Stimulated activated effector memory CD8-positive, alpha-beta T cell treated with anti-CD3 and anti-CD28 coated beads, Interleukin-12 subunit alpha, Interleukin-12 subunit beta, amount 100 ng/mL, for 72 hours (primary cell): ENCODE data around the gene SIX2.

Experiments
- ATAC-seq: fragments of 150-1000 bp; cut with Tn5 transposase; 2 replicates; pipeline ENCODE4 v1.10.0; 2021
- DNase-seq, 2 donors: peaks; one replicate each; pipeline ENCODE4 v3.0.0; 2021 to 2022; ENCODE audit warnings: low spot score in 2 of 2
- H3K27ac Mint-ChIP-seq: one replicate; pipeline ENCODE4 v1.8.0; 2022; ENCODE audit warnings: mild to moderate bottlenecking, mixed read lengths
- H3K36me3 Mint-ChIP-seq: one replicate; pipeline ENCODE4 v1.8.0; 2022; ENCODE audit warnings: mild to moderate bottlenecking, mixed read lengths
- H3K4me1 Mint-ChIP-seq: one replicate; pipeline ENCODE4 v1.8.0; 2022; ENCODE audit warnings: mixed read lengths
- H3K4me3 Mint-ChIP-seq: one replicate; pipeline ENCODE4 v1.8.0; 2022; ENCODE audit warnings: mild to moderate bottlenecking, mixed read lengths
- H3K9me3 Mint-ChIP-seq: one replicate; pipeline ENCODE4 v1.8.0; 2022; ENCODE audit warnings: mixed read lengths

The SIX2 gene

DNA sequence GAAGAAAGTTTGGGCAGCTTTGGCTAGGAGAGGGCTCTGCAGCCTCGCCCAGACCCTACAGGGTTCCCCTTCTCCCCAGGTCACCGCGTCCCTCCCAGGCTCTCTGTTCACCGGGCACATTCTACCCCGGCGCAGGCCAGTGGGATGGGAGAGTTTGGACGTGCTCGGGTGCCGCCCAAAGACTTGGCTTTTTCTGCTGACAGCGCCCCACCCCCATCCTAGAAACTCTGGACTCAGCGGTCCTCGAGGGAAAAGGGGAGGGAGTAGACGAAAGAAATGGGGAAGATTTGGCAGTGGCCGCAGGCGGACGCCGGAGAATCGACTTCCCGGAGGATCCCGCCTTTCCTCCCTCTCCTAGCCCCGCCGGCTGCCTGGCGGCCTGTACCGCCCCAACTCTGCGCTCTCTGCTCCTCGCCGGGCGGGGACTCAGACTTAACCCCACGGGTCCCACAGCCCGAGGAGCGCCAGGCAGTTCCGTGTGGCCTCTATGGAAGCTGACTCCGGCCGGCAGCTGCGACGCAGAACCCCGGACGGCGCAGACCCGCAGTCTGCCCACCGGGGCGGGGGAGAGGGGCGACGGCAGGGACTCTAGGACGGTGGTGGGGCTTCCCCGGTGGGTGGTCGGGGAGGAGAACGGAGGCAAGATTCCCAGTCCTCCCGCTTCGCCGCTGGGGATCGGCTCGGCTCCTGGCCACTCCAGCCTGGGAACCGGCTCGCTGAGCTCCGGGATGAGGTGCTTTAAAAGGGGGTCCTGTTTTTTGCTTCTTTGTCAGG lies 863 bp upstream of the SIX2 start:
- Mint-ChIP-seq H3K4me1 (peaks cover 23% of the 10 kb centered on the region), H3K4me3 (peak overlapping the region; percentile 64), H3K9me3 (no peaks in the 10 kb centered on the region), H3K36me3 (no peaks in the 10 kb centered on the region), H3K27ac (no peak overlapping the region)
- no peak for ATAC-seq
- no peak for DNase-seq

DNA sequence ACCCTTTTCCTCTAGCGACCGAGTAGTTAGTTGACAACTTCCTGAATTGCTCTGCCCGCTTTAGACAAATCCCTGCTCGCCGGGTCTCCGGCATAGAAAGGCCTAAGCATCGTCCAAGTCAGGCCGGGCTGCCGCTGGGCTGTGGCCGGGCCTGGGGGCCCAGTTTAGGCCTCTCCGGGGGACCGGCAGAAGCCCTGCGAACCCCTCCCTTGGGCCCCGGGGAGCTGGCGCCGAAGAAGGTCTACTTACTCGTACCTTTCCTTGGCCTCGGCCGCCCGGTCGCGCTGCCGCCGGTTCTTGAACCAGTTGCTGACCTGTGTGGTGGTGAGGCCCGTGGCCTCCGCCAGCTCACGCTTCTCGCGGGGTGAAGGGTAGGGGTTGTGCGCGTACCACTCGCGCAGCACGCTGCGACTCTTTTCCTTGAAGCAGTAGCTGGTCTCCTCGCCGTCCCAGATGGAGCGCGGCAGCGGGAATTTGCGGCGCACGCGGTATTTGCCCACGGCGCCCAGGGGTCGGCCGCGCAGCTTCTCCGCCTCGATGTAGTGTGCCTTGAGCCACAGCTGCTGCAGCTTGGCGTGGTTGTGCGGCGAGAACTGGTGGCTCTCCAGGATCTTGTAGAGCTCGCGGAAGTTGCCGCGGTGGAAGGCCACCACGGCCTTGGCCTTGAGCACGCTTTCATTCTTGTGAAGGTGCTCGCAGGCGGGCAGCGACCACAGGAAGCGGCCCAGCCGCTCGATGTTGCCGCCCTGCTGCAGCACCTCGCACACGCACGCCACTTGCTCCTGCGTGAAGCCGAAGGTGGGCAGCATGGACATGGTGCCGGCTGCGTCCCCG lies 739 bp downstream of the SIX2 start:
- ATAC-seq: no peak

DNA sequence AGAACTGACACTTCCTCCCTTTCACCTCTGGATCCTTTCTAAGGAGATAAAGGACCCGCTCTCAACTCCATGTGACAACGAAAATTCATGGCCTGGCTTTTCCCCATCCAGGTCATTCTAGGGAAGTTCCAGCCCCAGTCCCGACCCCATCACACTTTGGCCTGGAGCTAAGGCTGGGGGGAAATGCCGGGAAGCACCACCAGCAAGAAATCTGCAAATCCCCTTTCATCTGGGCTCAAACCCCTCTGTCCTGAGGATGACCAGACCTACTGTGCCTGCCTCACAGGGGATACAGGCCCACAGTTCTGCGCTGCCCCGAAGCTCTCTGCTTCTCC lies 1.3 kb downstream of the SIX2 start:
- no peak for DNase-seq
- no peaks in the 10 kb centered on the region for H3K9me3 Mint-ChIP-seq
- H3K27ac Mint-ChIP-seq: no peak overlapping the region
- H3K36me3 Mint-ChIP-seq: no peaks in the 10 kb centered on the region
- ATAC-seq: no peak
- peaks cover 17% of the 10 kb centered on the region for H3K4me1 Mint-ChIP-seq
- peak overlapping the region; percentile 64 for H3K4me3 Mint-ChIP-seq

More for the DNA sequence above, 739 bp downstream of the SIX2 start:
- Mint-ChIP-seq H3K9me3 (no peaks in the 10 kb centered on the region), H3K4me3 (peak overlapping the region; percentile 64), H3K27ac (no peak overlapping the region), H3K36me3 (no peaks in the 10 kb centered on the region), H3K4me1 (peaks cover 17% of the 10 kb centered on the region)
- no peak for DNase-seq

DNA sequence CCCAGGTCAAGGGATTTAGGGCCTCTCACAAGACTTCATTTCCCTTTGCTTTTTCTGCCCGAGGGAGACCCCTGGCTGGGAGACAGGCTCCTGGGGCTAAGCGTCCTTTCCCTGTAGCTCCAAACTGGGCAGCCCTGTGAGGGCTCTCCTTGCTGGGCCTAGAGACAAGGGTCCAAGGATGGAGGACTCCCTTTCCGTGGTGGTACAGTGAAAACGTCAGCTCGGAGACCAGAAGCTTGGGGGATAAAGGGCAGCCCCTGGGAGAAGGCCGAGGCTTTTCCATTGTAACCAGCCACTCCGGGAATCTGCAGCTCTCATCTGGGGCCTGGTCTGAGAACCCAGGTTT lies 2.3 kb downstream of the SIX2 start:
- H3K4me1 Mint-ChIP-seq: peaks cover 19% of the 10 kb centered on the region
- H3K4me3 Mint-ChIP-seq: no peak overlapping the region
- no peak for DNase-seq
- no peak for ATAC-seq
- no peaks in the 10 kb centered on the region for H3K9me3 Mint-ChIP-seq
- H3K27ac Mint-ChIP-seq: no peak overlapping the region
- no peaks in the 10 kb centered on the region for H3K36me3 Mint-ChIP-seq

DNA sequence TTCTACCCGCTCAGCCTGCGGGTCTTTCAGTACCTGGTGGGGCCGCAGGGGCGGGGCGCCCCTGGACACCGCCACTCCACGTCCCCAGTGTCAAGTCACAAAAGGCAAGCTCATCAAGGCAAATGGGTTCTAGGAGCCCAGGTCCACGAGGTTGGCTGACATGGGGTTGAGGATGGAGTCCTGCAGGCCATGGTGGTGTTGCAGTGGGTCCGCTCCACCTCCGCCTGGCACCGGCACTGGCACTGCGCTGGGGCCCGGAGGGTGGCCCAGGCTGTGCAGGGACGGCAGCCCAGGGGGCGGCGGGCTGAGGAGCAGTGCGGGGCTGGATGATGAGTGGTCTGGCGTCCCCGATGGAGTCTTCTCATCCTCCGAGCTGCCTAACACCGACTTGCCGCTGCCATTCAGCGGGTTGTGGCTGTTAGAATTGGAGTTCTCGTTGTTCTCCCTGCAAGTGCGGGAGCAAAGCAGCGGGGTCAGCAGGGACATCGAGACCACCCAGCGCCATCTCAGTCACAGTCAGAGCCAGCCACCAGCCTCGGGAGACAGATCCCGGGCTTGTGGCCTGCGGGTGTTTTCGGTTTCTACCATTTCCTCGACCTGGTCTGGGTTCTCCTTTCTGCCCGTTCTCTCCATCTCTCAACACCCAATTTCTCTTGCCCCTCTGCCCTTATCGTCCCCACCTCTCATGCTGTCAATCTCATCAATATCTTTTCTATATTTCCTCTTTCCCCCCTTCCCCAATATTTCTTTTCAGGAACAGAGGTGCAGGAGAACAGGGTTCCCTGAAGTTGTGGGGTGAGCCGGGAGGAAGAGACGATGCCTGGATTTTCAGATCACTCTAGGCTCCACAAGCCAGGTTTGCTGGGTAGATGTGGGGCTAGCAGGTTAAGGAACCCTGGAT lies 3.0 kb downstream of the SIX2 start:
- Mint-ChIP-seq H3K27ac (no peak overlapping the region), H3K4me1 (peaks cover 21% of the 10 kb centered on the region), H3K9me3 (no peaks in the 10 kb centered on the region), H3K36me3 (no peaks in the 10 kb centered on the region), H3K4me3 (no peak overlapping the region)
- ATAC-seq (no peak), DNase-seq (no peak)

DNA sequence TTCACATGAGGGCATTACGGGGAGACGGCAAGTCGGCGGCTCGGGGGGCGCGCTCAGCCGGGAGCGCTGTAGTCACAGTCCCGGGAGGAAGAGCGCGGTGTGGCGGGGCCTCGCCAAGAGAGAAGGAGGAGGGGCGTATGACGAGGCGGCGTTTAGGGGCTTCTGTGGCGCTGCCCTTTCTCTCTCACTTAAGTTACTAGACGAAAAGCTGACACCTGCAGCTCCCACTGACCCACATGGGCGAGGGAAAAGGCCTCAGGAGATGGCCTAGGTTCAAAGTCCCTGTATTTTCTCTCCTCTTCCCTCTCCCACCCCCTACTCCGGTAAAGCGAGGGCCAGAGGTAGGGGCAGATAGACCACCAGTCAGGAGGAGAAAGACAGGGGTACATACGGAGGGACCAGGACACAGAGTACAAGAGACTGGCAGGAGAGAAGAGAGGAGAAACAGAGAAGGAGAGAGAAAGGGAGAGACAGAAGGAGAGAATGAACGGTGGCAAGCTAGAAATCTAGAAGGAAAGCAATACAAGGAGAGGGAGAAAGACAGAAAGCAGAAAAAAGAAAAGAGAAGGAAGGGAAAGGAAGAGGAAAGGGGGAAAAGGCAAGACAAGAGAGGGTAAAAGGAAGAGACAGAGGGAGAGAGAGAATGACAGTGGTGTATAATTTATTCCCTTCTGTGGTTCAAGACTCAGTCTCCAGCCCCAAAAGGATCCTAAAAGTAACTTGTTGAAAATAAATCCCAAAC lies 3.8 kb downstream of the SIX2 start:
- ATAC-seq (no peak), DNase-seq (no peak)
- Mint-ChIP-seq H3K36me3 (no peaks in the 10 kb centered on the region), H3K27ac (no peak overlapping the region), H3K4me1 (peaks cover 29% of the 10 kb centered on the region), H3K4me3 (no peak overlapping the region), H3K9me3 (no peaks in the 10 kb centered on the region)

DNA sequence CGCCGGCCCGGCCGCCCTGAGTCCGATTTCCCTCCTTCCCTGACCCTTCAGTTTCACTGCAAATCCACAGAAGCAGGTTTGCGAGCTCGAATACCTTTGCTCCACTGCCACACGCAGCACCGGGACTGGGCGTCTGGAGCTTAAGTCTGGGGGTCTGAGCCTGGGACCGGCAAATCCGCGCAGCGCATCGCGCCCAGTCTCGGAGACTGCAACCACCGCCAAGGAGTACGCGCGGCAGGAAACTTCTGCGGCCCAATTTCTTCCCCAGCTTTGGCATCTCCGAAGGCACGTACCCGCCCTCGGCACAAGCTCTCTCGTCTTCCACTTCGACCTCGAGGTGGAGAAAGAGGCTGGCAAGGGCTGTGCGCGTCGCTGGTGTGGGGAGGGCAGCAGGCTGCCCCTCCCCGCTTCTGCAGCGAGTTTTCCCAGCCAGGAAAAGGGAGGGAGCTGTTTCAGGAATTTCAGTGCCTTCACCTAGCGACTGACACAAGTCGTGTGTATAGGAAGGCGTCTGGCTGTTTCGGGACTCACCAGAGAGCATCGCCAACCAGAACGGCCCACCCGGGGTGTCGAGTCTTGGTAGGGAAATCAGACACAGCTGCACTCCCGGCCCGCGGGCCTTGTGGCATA lies 4.6 kb downstream of the SIX2 start:
- Mint-ChIP-seq H3K27ac (no peak overlapping the region), H3K36me3 (no peaks in the 10 kb centered on the region), H3K4me1 (peaks cover 29% of the 10 kb centered on the region), H3K9me3 (no peaks in the 10 kb centered on the region), H3K4me3 (peak overlapping the region; percentile 15)
- ATAC-seq: no peak
- no peak for DNase-seq

DNA sequence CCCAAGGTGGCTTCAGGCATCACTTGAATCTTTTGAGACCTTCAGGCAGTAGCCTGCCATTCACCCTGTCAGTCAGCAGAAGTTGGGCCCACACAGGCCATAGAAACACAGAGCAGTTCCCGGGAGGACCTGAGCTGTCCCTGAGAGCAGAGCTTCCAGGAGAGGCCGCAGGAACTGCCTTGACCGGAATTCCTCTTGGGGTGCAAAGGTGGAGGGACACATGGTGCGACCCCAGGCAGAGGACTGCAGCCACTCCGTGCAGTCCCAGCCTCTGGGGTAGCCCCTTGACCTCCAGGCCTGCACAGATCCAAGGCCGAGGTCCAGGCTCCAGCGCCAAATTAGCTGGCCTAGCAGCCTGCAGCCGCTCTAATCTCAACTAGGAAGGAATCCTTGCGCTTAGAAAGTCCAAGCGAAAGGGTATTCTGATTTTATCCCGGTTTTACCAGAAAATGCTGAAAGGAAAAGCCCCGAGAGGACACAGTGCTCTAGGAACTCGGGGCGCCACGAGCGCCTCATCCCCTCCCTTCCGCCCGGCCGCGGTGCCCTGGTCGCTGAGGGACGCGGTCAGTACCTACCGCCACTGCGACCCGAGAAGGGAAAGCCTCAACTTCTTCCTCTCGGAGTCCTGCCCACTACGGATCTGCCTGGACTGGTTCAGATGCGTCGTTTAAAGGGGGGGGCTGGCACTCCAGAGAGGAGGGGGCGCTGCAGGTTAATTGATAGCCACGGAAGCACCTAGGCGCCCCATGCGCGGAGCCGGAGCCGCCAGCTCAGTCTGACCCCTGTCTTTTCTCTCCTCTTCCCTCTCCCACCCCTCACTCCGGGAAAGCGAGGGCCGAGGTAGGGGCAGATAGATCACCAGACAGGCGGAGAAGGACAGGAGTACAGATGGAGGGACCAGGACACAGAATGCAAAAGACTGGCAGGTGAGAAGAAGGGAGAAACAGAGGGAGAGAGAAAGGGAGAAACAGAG lies 5.4 kb downstream of the SIX2 start:
- ATAC-seq (no peak), DNase-seq (no peak)
- no peak overlapping the region for H3K27ac Mint-ChIP-seq
- H3K36me3 Mint-ChIP-seq: no peaks in the 10 kb centered on the region
- H3K9me3 Mint-ChIP-seq: no peaks in the 10 kb centered on the region
- peaks cover 29% of the 10 kb centered on the region for H3K4me1 Mint-ChIP-seq
- peak overlapping the region; percentile 15 for H3K4me3 Mint-ChIP-seq

DNA sequence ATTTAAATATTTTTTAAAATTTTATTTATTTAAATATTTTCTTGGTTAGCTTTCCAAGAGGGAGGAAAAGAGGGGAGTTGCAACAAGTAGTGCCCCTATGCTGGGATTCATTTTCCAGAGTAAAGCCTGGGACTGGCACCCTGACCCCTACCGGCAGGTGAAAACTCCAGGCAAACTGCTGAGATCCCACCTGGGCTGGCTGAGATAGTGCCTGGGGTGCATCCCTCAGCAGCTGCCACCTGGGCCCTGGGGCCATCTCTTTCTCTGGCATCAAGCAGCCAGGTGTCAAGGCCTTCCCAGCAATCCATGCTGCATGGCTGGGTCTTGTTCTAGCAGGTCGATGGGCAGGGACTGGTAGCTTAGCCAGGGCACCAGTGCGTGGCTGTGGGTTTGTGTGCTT lies 6.6 kb downstream of the SIX2 start:
- Mint-ChIP-seq H3K9me3 (no peaks in the 10 kb centered on the region), H3K36me3 (no peaks in the 10 kb centered on the region), H3K4me1 (peaks cover 29% of the 10 kb centered on the region), H3K27ac (no peak overlapping the region), H3K4me3 (no peak overlapping the region)
- DNase-seq: no peak
- ATAC-seq: no peak

DNA sequence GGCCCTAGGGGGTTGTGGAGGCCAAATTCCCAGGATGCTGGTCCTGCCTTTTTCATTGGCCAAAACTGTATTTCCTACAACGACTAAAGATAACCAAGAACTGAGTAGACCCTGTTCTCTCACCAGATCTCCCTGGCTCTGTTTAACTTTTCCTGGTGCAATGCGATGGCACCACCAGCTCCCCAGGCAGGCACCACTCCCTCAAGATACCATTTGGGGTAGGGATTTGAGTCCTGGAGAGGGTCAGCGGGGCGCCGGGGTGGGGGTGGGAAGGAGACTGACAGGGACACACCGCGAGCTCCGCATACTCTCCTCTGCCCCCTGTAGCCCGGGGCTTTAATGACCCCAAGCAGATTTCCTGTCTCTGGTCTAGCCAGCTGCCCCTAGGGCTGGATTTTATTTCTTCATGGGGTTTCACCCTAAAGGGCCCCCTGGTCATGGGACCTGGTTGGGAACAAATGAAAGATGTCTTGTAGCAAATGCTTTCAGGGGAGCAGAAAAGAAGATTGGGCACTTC lies 7.3 kb downstream of the SIX2 start:
- DNase-seq (no peak), ATAC-seq (no peak)
- Mint-ChIP-seq H3K36me3 (no peaks in the 10 kb centered on the region), H3K9me3 (no peaks in the 10 kb centered on the region), H3K4me3 (peak overlapping the region; percentile 52), H3K27ac (no peak overlapping the region), H3K4me1 (peaks cover 29% of the 10 kb centered on the region)

DNA sequence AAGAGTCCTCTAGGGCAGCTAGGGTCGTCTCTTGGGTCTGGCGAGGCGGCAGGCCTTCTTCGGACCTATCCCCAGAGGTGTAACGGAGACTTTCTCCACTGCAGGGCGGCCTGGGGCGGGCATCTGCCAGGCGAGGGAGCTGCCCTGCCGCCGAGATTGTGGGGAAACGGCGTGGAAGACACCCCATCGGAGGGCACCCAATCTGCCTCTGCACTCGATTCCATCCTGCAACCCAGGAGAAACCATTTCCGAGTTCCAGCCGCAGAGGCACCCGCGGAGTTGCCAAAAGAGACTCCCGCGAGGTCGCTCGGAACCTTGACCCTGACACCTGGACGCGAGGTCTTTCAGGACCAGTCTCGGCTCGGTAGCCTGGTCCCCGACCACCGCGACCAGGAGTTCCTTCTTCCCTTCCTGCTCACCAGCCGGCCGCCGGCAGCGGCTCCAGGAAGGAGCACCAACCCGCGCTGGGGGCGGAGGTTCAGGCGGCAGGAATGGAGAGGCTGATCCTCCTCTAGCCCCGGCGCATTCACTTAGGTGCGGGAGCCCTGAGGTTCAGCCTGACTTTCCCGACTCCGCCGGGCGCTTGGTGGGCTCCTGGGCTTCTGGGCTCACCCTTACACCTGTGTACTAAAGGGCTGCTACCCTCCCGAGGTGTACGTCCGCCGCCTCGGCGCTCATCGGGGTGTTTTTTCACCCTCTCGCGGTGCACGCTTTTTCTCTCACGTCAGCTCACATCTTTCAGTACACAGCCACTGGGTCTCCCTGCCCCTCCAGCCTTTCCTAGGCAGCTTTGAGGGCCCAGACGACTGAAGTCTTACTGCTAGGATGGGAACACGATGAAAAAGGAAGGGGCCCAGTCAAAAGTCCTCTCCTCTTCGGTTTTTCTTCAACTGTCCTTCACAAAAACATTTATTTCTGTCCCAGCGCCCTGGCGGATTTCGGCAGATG lies 8.1 kb downstream of the SIX2 start:
- no peak for DNase-seq
- Mint-ChIP-seq H3K4me3 (peak overlapping the region; percentile 52), H3K4me1 (peaks cover 22% of the 10 kb centered on the region), H3K27ac (no peak overlapping the region), H3K9me3 (no peaks in the 10 kb centered on the region), H3K36me3 (peaks cover 4% of the 10 kb centered on the region)
- ATAC-seq: no peak

DNA sequence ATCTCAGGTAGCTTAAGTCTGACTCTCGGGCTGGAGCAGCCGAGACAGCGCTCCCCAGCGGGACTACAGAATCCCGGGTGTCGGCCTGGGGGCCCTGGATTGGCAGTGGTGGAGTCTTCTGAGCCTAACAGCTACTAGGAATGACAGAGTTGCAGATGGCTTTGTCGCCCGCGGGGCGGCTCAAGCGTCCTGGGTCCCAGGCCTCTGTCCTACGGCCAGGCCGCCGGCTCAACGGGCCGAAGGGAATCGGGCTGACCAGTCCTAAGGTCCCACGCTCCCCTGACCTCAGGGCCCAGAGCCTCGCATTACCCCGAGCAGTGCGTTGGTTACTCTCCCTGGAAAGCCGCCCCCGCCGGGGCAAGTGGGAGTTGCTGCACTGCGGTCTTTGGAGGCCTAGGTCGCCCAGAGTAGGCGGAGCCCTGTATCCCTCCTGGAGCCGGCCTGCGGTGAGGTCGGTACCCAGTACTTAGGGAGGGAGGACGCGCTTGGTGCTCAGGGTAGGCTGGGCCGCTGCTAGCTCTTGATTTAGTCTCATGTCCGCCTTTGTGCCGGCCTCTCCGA lies 8.8 kb downstream of the SIX2 start:
- no peak overlapping the region for H3K27ac Mint-ChIP-seq
- peak overlapping the region; percentile 52 for H3K4me3 Mint-ChIP-seq
- no peak for DNase-seq
- H3K9me3 Mint-ChIP-seq: no peaks in the 10 kb centered on the region
- no peak for ATAC-seq
- H3K4me1 Mint-ChIP-seq: peaks cover 19% of the 10 kb centered on the region
- peaks cover 4% of the 10 kb centered on the region for H3K36me3 Mint-ChIP-seq
